ENCODE results near the gene KIAA0513. TPM values are rescaled to one million over a fixed set of nuclear protein-coding genes. Genes with fewer than 3 reads are reported as not detected.

The KIAA0513 gene
- total RNA-seq, 1 donor from 2014 or later: 15.5 TPM

DNA sequence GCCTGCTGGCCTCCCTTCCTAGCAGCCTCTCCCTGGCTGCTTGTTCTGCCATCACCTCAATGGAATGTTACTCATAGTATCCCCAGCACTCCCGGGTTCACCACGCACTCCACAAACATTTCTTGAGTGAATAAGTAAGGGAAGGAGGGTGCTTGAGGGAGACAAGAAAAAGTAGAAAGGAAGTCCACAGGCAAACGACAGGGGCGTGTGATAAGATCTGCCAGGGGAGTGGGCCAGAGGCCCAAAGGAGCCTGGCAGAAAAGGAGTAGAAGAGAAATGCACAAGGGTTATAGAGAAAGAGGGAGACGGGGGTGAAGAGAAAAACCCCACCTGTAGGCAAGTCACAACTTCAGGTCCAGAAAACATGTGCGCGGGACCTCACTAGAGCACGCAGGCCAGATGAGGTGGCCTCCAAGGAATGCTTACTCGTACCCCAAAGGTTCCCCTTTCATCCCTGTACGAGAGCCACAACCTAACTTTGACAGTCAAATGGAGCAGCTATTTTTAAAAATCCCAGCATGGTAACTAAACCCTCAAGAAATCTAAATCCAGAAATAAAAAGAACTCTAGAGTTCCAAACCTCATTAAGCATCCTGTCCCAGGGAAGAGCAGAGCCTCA is 22.9 kb upstream of the KIAA0513 start:
- no peak for DNase-seq (ENCODE audit: low spot score)

DNA sequence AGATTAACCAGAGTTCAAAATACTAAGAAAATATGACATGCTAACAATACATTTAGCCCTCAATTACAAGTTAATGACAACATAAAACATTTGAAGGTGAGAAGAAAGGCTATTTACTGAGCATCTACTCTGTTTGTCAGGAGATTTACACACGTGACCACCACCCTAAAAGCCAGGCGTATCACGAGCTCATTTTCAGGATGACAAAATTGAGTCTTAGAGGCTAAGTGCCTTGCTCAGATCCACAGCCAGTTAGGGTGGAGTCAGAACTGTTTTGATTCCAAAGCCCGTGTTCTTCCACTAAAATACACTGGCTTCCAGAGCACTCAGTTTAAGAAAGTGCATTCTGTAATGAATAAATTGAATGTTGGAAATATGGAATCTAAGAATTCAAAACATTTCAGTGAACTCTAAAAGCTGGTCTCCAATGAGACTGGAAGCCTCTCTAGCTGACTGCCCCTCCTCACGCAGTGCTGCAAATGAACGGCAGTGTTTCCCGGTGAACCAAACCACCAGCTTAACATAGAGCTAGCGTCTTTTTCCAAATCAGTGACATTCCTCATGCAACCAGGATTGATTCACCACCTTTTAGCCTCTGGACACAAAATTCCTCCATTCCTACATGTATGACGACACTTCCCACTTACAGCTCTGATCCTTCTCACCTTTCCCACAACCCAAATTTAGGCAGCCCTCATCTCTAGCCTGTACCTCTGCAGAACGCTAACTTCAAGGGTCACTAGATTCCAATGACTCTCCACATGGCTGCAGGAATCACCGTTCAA is 22.1 kb upstream of the KIAA0513 start:
- no peak for DNase-seq (ENCODE audit: low spot score)

DNA sequence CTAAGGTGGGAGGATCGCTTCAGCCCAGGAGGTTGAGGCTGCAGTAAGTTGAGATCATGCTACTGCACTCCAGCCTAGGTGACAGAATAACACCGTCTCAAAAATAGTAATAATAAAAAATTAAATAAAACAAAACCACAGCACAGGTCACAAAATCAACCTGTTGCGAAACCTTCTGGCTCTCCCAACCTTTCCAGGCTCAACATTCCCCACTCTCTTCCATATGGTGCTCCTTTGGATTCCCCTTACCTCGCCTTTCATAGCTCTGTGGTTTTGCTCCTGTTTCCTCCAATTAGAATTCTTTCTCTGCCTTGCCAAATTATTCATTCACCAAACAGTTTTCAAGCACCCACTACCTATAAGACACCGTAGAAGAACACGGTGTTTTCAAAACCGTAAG is 21.0 kb upstream of the KIAA0513 start:
- DNase-seq (ENCODE audit: low spot score): no peak

DNA sequence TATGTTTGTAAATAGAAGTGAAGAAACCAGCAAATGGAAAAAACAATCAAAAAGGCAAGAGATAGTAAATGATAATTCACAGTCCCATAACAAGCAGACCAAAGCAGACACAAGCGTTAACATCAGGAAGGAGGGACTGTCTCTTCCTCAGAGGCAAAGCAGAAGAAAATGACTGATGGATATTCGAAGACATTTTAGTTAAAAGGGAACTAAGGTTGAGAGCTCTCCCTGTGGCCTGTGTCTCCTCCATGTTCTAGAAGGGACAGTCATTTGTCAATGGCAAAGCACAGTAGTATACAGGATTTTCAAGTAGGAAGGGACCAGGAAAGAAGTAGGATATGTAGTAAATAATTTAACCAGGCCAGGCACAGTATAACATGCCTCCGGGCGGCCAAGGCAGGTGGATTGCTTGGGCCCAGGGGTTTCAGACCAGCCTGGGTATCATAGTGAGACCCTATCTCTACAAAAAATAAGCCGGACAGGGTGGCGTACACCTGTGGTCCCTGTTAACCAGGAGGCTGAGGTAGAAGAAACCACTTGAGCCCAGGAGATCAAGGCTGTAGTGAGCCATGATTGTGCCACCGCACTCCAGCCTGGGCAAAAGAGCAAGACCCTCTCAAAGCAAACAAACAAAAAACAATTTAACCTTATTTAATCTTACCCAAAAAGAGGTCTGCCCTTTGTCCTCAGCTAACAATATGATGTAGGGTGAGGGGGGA is 19.9 kb upstream of the KIAA0513 start:
- no peak for DNase-seq (ENCODE audit: low spot score)

DNA sequence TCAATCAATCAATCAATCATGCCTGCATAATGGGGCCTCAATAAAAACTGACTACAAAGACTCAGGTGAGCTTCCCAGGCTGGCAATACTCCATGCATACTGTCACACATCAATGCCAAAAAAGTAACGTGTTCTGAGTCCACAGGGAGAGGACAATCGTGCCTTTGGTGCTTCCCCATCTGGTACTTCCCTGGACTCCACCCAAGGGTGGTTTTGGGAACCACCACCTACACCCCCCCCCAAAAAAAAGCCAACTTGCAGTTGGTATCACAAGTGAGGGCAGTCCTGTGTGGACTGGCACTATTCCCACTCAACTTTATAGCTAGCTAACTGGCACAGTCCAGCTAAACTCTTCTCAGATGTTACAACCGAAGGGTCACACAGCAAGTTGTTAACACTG is 19.3 kb upstream of the KIAA0513 start:
- no peak for DNase-seq (ENCODE audit: low spot score)

DNA sequence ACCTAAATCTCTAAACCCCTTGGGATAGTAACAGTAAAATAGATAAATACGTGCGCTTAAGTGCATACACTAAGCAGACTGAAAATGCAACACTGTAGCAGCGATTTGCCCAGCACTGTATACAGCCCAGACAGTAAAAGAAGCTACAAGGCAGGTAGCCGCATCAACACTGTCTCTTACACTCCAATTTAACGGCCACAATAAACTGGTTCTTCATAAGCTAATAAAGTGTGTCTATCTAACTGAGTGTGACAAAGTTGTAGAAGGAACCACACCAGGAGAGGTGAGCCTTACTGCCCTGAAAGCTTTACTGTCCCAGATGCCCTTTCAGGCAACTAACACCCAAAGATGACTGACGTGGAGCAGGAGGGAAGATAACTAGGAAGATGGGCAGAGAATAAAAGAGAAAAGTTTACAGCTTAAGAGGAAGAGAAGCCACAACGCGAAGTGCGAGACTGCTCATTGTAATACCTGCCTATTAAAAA is 17.1 kb upstream of the KIAA0513 start:
- no peak for DNase-seq (ENCODE audit: low spot score)

DNA sequence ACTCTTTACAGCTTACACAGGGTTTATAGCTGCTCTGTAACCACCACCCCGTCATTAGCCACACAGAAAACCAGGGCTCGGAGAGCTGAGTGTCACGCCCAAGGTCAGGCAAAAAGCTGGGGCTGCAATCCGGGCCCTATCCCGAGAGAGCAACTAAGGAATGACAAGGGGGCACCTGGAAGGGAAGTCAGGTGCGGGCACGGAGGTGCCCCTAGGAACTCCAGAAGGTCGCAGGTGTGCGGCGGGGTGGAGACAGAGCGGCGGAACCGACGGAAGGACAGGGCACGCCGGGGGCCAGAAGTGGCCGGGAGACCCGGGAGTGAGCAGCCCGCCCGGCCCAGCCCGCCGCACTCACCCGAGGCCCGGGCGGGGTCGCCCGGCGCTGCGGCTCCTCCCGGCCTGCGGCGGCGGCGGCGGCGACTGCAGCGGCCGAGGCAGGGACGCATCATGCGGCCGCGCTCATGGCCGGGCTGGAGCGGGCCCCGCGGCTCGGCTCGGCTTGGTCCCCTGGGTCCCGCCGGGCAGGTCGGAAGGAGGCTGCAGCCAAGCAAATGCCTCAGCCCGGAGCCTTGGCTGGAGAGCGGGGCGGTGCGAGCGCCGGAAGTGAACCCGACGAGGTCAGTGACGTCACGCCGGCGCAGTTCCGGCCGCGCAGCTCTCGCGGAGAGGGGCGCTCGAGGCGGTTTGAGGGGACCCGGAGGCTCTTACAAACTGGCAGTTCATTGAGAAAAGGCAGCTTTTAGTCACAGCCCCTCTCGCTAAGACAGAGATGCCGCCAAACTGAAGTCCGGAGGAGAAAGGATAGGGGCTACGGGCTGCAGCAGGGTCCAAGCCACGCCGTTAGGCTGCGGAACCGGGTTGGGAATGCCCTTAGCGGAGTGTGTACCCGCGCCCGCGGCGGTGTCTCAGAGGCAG is 16.4 kb upstream of the KIAA0513 start, which contains the start of gene ZDHHC7:
TSS of gene ZDHHC7 (minus strand) at position 605 of the 915 bp plus-strand sequence. CDS start 20,917 bp downstream, outside the sequence.
- peak; percentile 86 for DNase-seq (ENCODE audit: low spot score)

DNA sequence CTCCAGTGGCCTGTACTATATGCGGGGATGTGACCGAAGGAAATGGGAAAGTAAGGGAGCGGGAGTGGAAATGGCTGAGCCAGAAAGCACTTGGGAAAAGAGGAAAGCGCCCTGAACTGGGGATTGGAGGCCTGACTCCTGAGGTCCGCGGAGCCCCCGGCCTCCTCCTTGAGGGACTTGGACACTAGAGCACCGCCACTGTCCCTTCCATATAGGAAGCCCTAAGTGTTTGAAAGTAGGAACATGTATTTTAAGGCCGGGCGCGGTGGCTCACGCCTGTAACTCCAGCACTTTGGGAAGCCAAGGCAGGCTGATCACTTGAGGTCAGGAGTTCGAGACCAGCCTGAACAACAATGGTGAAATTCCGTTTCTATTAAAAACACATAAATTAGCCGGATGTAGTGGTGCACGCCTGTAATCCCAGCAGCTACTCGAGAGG is 15.7 kb upstream of the KIAA0513 start:
- DNase-seq (ENCODE audit: low spot score): no peak

DNA sequence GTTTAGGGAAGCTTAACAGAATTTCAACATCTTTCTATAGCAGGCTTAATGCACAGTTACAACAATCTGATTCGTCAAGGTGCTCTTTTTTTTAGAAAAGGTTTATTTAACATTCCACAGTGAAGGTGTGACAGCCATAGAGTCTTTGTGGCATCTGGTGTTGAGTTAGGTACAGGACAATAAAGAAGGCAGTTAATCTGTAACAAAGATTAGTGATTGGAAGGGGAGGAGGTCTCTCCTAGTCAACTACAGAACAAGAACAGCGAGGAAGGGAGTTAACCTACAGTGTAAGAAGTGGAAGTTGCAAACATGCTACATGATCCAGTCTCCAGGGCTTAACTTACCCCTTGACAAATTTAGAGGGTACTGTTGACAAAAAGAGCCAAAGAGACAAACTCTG is 13.3 kb upstream of the KIAA0513 start:
- no peak for DNase-seq (ENCODE audit: low spot score)

DNA sequence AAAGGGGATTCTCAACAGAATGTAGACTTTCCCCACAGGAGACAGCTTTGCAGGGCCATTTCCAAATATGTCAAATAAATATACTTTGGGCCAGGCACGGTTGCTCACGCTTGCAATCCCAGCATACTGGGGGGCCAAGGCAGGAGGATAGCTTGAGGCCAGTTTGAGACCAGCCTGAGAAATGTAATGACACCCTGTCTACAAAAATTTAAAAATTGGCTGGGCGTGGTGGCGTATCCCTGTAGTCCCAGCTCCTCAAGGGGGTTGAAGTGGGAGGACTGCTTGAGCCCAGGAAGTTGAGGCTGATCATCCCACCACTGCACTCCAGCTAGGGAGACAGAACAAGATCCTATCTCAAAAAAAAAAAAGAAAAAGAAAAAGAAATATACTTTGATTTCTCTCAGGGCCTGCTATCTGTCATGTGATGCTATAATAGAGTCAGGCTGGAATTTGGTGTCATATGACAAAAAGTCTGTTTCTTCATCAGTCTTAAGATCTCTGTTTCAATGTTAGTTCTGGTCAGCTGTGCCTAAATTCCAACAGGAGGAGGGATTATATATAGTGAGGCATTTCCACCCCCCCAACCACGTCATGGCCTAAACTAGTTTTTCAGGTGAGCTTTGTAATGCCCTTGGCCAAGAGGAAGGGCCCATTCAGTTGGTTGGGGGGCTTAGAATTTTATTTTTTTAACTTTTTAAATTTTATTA is 12.0 kb upstream of the KIAA0513 start:
- no peak for DNase-seq (ENCODE audit: low spot score)

DNA sequence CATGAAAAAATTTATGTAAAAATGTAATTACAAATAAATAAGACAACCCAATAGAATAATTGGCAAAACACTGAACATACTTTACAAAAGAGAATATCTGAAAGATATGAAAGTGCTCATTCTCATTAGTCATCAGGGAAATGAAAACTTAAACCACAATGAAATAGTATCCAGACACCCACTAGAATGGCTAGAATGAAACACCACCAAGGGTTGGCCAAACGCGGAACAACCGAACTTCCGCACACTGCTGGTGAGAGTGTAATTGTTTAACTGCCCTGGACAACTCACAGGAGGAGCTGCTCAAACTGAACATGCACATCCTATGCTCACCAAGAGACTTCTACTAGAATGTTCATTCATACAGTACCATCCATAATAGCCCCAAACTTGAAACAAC is 10.4 kb upstream of the KIAA0513 start:
- no peak for DNase-seq (ENCODE audit: low spot score)

DNA sequence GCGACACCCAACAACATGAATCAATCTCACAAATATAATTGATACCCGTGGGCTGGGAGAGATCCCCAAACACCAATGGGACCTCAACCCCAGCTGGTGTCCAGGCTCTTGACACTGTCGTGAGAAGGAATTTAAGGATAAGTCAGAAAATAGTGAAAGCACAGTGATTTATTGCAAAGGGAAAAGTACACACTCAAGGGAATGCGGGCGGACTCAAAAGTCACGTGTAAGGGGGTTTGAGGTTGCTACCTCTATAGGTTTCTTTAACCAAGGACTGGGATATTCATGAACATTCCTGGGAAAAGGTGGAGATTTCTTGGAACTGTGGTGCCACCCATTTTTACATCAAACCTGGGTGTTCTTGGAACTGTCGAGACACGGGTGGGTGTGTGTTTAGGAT is 10.0 kb upstream of the KIAA0513 start:
- DNase-seq (ENCODE audit: low spot score): no peak

DNA sequence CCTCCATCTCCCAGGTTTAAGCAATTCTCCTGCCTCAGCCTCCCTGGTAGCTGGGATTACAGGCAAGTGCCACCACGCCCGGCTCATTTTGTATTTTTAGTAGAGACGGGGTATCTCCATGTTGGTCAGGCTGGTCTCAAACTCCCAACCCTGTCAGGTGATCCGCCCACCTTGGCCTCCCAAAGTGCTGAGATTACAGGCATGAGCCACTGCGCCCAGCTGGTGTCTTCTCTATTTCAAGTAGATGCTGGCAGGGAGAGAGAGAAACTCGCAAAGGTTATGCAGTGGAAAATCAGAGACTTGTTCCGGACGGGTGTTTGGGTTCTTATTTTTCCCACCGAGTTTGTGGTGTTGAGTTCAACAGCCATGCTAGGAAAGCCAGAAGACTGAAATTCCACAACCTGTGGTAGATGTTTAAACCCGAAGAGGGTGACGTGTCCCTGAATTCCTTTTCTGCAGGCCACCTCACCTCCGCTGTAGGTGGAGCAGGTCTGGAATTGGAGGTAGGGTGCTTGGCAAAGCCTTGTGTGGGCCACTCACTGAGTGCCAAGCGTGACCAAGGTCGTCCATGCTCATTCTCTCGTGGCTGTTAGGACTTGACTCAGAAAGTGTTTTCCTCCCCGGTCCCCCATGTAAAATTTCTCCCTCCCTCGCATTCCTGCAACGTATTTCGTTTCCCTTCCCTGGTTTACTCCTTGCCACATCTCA is 8.9 kb upstream of the KIAA0513 start:
- no peak for DNase-seq (ENCODE audit: low spot score)

DNA sequence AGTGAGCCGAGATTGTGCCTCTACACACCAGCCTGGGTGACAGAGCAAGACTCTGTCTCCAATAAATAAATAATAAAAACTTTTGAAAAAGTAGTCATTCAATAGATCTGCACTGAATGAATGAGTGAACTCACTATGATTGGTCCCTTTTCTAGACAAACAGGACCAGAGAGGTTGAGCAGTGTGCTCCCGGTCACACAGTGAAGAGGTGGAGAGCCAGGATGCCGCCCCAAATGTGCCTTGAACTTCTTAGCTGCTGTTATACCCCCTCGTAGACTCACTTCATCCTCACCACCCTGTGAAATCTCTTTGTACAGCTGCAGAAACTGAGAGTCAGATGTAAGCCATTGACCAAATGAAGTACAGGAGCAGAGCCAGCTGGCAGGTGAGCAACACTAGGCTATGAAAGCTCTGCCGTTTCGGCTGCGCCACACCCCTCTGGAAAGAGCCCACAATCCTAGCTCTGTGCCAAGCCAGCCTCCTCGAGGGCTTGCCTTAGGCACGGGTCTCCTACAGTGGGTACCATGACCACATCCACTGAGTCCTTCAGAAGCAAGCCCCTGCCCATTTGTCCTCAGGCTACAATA is 7.8 kb upstream of the KIAA0513 start:
- peak; percentile 34 for DNase-seq (ENCODE audit: low spot score)

DNA sequence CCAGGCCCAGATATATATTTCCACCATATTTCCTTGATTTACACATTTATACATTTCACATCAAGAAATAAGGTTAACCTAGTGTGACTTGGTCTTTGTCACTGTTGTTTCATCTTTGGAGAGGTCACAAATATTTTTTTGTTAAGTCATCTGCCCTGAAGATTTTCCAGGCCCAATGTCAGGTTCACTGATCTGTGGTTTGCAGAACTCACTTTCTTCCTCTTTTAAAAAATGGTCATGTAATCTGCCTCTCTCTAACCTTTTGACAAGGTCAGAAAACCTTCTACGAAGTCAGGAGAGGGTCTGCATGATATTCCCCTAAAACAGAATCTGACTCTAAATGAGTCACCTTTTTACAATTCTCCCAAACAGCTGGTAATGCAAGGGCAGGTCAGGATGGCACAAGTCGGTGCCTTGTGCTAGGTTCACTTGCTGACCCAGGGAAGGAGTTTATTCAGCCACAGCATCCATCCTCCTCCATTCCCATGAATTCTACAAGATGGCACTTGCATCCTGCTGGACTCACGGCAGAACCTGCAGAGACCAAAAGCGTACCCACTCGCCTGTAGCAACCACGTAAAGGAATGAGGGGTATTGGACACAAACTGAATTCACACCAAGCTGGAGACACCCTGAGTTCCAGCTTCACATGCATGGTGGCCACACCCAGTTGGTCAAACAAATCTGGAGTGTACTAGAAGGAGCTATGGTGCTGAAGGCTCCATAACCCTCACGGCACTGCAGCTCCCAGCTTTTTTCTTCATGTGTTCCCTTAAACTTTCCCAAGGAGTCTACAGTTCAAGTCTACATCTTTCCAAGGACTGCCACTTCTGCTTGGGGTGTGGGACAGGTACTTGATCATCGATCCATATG is 1.6 kb upstream of the KIAA0513 start:
- DNase-seq (ENCODE audit: low spot score): peak; percentile 30

DNA sequence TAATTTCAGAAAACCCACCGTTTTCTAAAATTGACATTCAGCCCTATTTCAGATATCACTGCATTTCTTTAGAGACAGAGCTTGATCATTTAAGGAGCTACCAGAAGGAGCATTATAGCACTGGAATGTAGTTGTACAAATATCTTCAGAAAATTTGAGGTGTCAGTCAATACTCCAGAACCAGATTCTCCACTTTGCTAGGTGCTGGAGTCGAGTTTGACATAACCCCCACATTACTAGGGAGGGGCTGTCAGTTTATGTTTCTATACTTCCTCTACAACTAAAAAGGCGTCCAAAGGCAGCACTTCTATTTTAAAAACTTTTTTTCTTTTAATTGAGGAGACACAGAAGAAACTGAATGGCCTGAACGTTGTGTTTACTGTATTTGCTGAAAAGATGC is 892 bp upstream of the KIAA0513 start:
- DNase-seq (ENCODE audit: low spot score): no peak

DNA sequence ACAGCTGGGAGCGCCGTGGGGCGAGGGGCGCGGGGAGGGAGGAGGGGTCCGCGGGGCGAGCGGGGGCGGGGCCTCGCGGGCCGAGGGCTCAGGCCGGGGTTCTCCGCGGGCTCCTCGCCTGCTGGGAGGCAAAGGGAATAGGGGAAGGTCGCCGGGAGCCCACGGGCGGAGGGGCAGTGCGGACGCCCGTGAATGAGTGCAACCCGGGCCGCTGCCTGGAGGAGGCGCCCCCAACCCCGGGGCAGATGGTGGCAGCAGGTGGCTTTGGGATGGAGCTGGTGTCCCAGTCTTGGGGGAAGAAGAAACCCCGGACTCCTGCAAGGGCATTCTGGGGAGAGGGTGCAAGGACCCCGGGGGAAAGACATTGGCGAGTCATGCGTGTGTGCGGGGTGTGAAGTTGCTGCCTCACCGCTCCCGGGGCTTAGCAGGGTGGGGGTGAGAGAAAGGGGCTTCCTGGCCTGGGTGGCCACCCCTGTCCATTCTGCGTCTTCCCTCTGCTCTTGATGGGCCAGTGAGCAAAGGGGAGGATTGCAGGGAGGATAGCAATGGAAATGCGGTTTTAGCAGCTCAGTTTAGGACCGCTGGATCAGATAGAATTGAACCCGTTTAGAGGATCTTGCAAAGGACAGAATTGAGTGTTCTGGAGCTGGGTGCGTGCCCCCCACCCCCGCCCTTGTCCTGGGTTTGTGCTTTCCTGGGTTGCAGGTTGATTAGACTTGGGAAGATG is 526 bp downstream of the KIAA0513 start:
- DNase-seq (ENCODE audit: low spot score): no peak
